ENCODE measurements around the gene ARL16. TPM values are rescaled to one million over a fixed set of nuclear protein-coding genes. Genes with fewer than 3 reads are reported as not detected.

ARL16 gene
- total and polyA plus RNA-seq, 2 donors (not counting 3 experiments of a cell fraction or from before 2014, with no cell fraction given) = 41.4 to 71.7 TPM

DNA sequence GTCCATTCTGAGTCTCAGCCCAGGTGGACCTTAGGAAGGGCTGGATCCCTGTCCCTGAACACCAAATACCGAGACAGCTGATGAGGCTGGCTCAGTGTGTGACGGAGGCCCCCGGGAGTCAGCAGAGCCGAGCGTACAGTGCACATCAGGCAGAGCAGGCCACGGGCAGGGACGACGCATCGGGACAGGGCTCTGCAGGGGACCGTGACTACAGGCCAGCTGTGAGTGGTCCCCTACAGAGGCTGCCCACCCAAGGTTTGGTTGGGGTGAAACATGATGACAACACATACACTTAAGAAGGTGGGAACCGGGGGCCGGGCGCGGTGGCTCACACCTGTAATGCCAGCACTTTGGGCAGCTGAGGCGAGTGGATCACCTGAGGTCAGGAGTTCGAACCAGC lies 10.6 kb downstream of the ARL16 start:
- H3K4me2 ChIP-seq (ENCODE audit: insufficient read depth, low read length) = no peak overlapping the region
- H3K9ac ChIP-seq (replicated peaks; ENCODE audit: extremely low read depth, insufficient read depth, low read length) = no peak overlapping the region
- no peak for FAIRE-seq
- POLR2A ChIA-PET = no interaction called here
- peaks cover 7% of the 10 kb centered on the region for H3K79me2 ChIP-seq (ENCODE audit: control insufficient read depth, insufficient read depth, low read length)
- peaks cover 4 to 37% of the 10 kb centered on the region in 2 experiments for H3K36me3 ChIP-seq (ENCODE audit: control insufficient read depth in 2 of 2, extremely low read depth in 1 of 2, insufficient read depth in 2 of 2, low read length in 2 of 2)
- no peaks in the 10 kb centered on the region for H3K9me1 ChIP-seq (replicated peaks; ENCODE audit: control insufficient read depth, extremely low read depth, insufficient read depth, low read length)
- H3K4me1 ChIP-seq (ENCODE audit: control insufficient read depth, extremely low read depth, insufficient read depth, low read length) = peaks cover 5% of the 10 kb centered on the region
- TF ChIP-seq POLR2A (IDR thresholded peaks at IDR 0.05; ENCODE audit: low read depth, low read length) = no peak
- H3K27me3 ChIP-seq (ENCODE audit: control insufficient read depth in 2 of 2, insufficient read depth in 2 of 2, low read length in 2 of 2) = no peaks in the 10 kb centered on the region
- intact Hi-C loops (cut with micrococcal nuclease) = no loop called here
- no TSS peak for BruUV-seq (replicated peaks)
- H4K20me1 ChIP-seq (replicated peaks; ENCODE audit: control insufficient read depth, extremely low read depth, insufficient read depth, low read length) = no peaks in the 10 kb centered on the region
- no peak overlapping the region for H3K27ac ChIP-seq (ENCODE audit: insufficient read depth, low read depth, low read length)
- no peak overlapping the region for H2AFZ ChIP-seq (ENCODE audit: low read depth, low read length)
- H3K4me3 ChIP-seq (replicated peaks in 1 of 3; ENCODE audit: insufficient read depth in 1 of 3, low read depth in 1 of 3, low read length in 3 of 3) = no peak overlapping the region
- dilution Hi-C loops (cut with MboI; ENCODE audit: extremely low pct_ligation_motif_present, low sequenced_read_pairs) = no loop called here
- DNase-seq (ENCODE audit: low read depth, low spot score) = no peak
- no peaks in the 10 kb centered on the region for H3K9me3 ChIP-seq (replicated peaks; ENCODE audit: control insufficient read depth, insufficient read depth, low read length)
- CTCF ChIA-PET = no interaction called here

- no peak overlapping the region for H2AFZ ChIP-seq (ENCODE audit: low read depth, low read length)
- peaks cover 8% of the 10 kb centered on the region for H3K4me1 ChIP-seq (ENCODE audit: control insufficient read depth, extremely low read depth, insufficient read depth, low read length)
- no peak overlapping the region for H3K4me3 ChIP-seq (replicated peaks in 1 of 3; ENCODE audit: insufficient read depth in 1 of 3, low read depth in 1 of 3, low read length in 3 of 3)
- intact Hi-C loops (cut with micrococcal nuclease) (no loop called here), dilution Hi-C loops (cut with MboI; ENCODE audit: extremely low pct_ligation_motif_present, low sequenced_read_pairs) (no loop called here)
- FAIRE-seq (no peak), DNase-seq (ENCODE audit: low read depth, low spot score) (no peak)
- H3K9me3 ChIP-seq (replicated peaks; ENCODE audit: control insufficient read depth, insufficient read depth, low read length) = no peaks in the 10 kb centered on the region
- no peak overlapping the region for H3K27ac ChIP-seq (ENCODE audit: insufficient read depth, low read depth, low read length)
- H3K9me1 ChIP-seq (replicated peaks; ENCODE audit: control insufficient read depth, extremely low read depth, insufficient read depth, low read length) = no peaks in the 10 kb centered on the region
- no peak overlapping the region for H3K9ac ChIP-seq (replicated peaks; ENCODE audit: extremely low read depth, insufficient read depth, low read length)
- H4K20me1 ChIP-seq (replicated peaks; ENCODE audit: control insufficient read depth, extremely low read depth, insufficient read depth, low read length) = no peaks in the 10 kb centered on the region
- CTCF ChIA-PET = no interaction called here
- H3K4me2 ChIP-seq (ENCODE audit: insufficient read depth, low read length) = no peak overlapping the region
- BruUV-seq (replicated peaks) = no TSS peak
- POLR2A ChIA-PET = no interaction called here
- no peak for TF ChIP-seq EZH2 (IDR thresholded peaks at IDR 0.05; ENCODE audit: borderline replicate concordance, low read depth, low read length, severe bottlenecking)
- no peak for TF ChIP-seq CTCF (IDR thresholded peaks at IDR 0.05; ENCODE audit: extremely low read depth in 1 of 2, insufficient read depth in 1 of 2, low read depth in 1 of 2, low read length in 2 of 2)
- TF ChIP-seq GATA2 (IDR thresholded peaks at IDR 0.05; ENCODE audit: insufficient read depth, insufficient read length, low read depth, low read length) = no peak
- TF ChIP-seq JUN (IDR thresholded peaks at IDR 0.05; ENCODE audit: borderline replicate concordance, insufficient read depth, insufficient read length, low read depth) = no peak
- TF ChIP-seq POLR2AphosphoS5 (IDR thresholded peaks at IDR 0.05; ENCODE audit: insufficient read depth, low read depth, low read length) = no peak
- TF ChIP-seq, protein P1, sequence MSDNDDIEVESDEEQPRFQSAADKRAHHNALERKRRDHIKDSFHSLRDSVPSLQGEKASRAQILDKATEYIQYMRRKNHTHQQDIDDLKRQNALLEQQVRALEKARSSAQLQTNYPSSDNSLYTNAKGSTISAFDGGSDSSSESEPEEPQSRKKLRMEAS (IDR thresholded peaks at IDR 0.05; ENCODE audit: insufficient read depth, insufficient read length) = no peak
- no peak for TF ChIP-seq POLR2A (IDR thresholded peaks at IDR 0.05; ENCODE audit: low read depth, low read length)
- no peak for TF ChIP-seq FOS (IDR thresholded peaks at IDR 0.05; ENCODE audit: borderline replicate concordance, insufficient read depth, low read length)
- TF ChIP-seq MYC (IDR thresholded peaks at IDR 0.05; ENCODE audit: low read depth, low read length) = no peak
- H3K36me3 ChIP-seq (ENCODE audit: control insufficient read depth in 2 of 2, extremely low read depth in 1 of 2, insufficient read depth in 2 of 2, low read length in 2 of 2) = peaks cover 4 to 37% of the 10 kb centered on the region in 2 experiments
- no peaks in the 10 kb centered on the region for H3K27me3 ChIP-seq (ENCODE audit: control insufficient read depth in 2 of 2, insufficient read depth in 2 of 2, low read length in 2 of 2)
- H3K79me2 ChIP-seq (ENCODE audit: control insufficient read depth, insufficient read depth, low read length) = peaks cover 11% of the 10 kb centered on the region
These were observed 11.1 kb downstream of the ARL16 start for GRCh38 chr17:81672504-81672903.

Measured in endothelial cell of umbilical vein (primary cell).